Duodenal mucosa (tissue), 2 donors: ENCODE measurements around the gene PGGT1B.

Source experiments
- H3K27ac ChIP-seq: one replicate; pipeline ENCODE4 v1.7.0; 2013; ENCODE audit warnings: low read depth, low read length
- H3K27me3 ChIP-seq, 2 donors: one replicate each; pipeline ENCODE4 v1.7.0; 2013; ENCODE audit warnings: low read length in 2 of 2, control low read depth in 1 of 2; ENCODE audit not compliant: insufficient read depth in 2 of 2, control insufficient read depth in 1 of 2
- H3K36me3 ChIP-seq, 2 donors: one replicate each; pipeline ENCODE4 v1.7.0; 2013; ENCODE audit warnings: low read length in 2 of 2, control low read depth in 1 of 2; ENCODE audit not compliant: insufficient read depth in 2 of 2, control insufficient read depth in 1 of 2
- H3K4me1 ChIP-seq, 2 donors: one replicate each; pipeline ENCODE4 v1.7.0; 2013; ENCODE audit warnings: low read length in 2 of 2, control low read depth in 1 of 2; ENCODE audit not compliant: insufficient read depth in 2 of 2, control insufficient read depth in 1 of 2
- H3K4me3 ChIP-seq, 2 donors: one replicate each; pipeline ENCODE4 v1.7.0; 2013; ENCODE audit warnings: low read length in 2 of 2, low read depth in 1 of 2
- H3K9ac ChIP-seq, 2 donors: one replicate each; pipeline ENCODE4 v1.7.0; 2013; ENCODE audit warnings: low read length in 2 of 2, low read depth in 1 of 2
- H3K9me3 ChIP-seq, 2 donors: one replicate each; pipeline ENCODE4 v1.7.0; 2013; ENCODE audit warnings: low read length in 2 of 2, control low read depth in 1 of 2; ENCODE audit not compliant: control insufficient read depth in 1 of 2

Gene PGGT1B

GRCh38 chr5:115291397-115291796 is 28.7 kb upstream of the PGGT1B start:
- Histone ChIP-seq H3K36me3 (no peaks in the 10 kb centered on the region), H3K27me3 (no peaks in the 10 kb centered on the region), H3K9ac (no peak overlapping the region), H3K4me1 (peaks cover 8 to 18% of the 10 kb centered on the region in 2 donors), H3K9me3 (no peaks in the 10 kb centered on the region), H3K4me3 (no peak overlapping the region), H3K27ac (no peak overlapping the region)

- H3K9ac ChIP-seq = no peak overlapping the region
- H3K27ac ChIP-seq = no peak overlapping the region
- H3K36me3 ChIP-seq = no peaks in the 10 kb centered on the region
- no peak overlapping the region for H3K4me3 ChIP-seq
- no peaks in the 10 kb centered on the region for H3K9me3 ChIP-seq
- no peaks in the 10 kb centered on the region for H3K27me3 ChIP-seq
- peaks cover 0 to 5% of the 10 kb centered on the region in 2 donors for H3K4me1 ChIP-seq
Measured at GRCh38 chr5:115289104-115289503, 26.4 kb upstream of the PGGT1B start.

- Histone ChIP-seq H3K9me3 (no peaks in the 10 kb centered on the region), H3K27me3 (no peaks in the 10 kb centered on the region), H3K4me3 (no peak overlapping the region), H3K36me3 (no peaks in the 10 kb centered on the region), H3K4me1 (no peaks in the 10 kb centered on the region), H3K9ac (no peak overlapping the region), H3K27ac (no peak overlapping the region)
Measured at GRCh38 chr5:115284021-115284420, 21.3 kb upstream of the PGGT1B start.

- no peaks in the 10 kb centered on the region for H3K36me3 ChIP-seq
- H3K4me3 ChIP-seq = no peak overlapping the region
- H3K9me3 ChIP-seq = no peaks in the 10 kb centered on the region
- H3K4me1 ChIP-seq = no peaks in the 10 kb centered on the region
- H3K27ac ChIP-seq = no peak overlapping the region
- H3K27me3 ChIP-seq = no peaks in the 10 kb centered on the region
- H3K9ac ChIP-seq = no peak overlapping the region
Measured at GRCh38 chr5:115282131-115282530, 19.5 kb upstream of the PGGT1B start.

- no peak overlapping the region for H3K9ac ChIP-seq
- no peaks in the 10 kb centered on the region for H3K4me1 ChIP-seq
- peaks cover 5 to 14% of the 10 kb centered on the region in 2 donors for H3K36me3 ChIP-seq
- no peak overlapping the region for H3K27ac ChIP-seq
- no peaks in the 10 kb centered on the region for H3K27me3 ChIP-seq
- H3K9me3 ChIP-seq = no peaks in the 10 kb centered on the region
- no peak overlapping the region for H3K4me3 ChIP-seq
Measured at GRCh38 chr5:115274584-115274983, 11.9 kb upstream of the PGGT1B start.

- H3K9me3 ChIP-seq = no peaks in the 10 kb centered on the region
- H3K9ac ChIP-seq = no peak overlapping the region
- H3K4me1 ChIP-seq = no peaks in the 10 kb centered on the region
- H3K4me3 ChIP-seq = no peak overlapping the region
- H3K27ac ChIP-seq = no peak overlapping the region
- H3K27me3 ChIP-seq = no peaks in the 10 kb centered on the region
- H3K36me3 ChIP-seq = peaks cover 5 to 14% of the 10 kb centered on the region in 2 donors
Measured at GRCh38 chr5:115272297-115272958, 9.8 kb upstream of the PGGT1B start.

GRCh38 chr5:115271295-115272050 is 8.8 kb upstream of the PGGT1B start:
- Histone ChIP-seq H3K4me1 (no peaks in the 10 kb centered on the region), H3K9ac (no peak overlapping the region), H3K36me3 (peaks cover 5 to 14% of the 10 kb centered on the region in 2 donors), H3K27ac (no peak overlapping the region), H3K27me3 (no peaks in the 10 kb centered on the region), H3K9me3 (no peaks in the 10 kb centered on the region), H3K4me3 (no peak overlapping the region)

- H3K9me3 ChIP-seq = no peaks in the 10 kb centered on the region
- H3K4me3 ChIP-seq = no peak overlapping the region
- H3K9ac ChIP-seq = no peak overlapping the region
- H3K36me3 ChIP-seq = peaks cover 0 to 10% of the 10 kb centered on the region in 2 donors
- peaks cover 0 to 5% of the 10 kb centered on the region in 2 donors for H3K4me1 ChIP-seq
- H3K27me3 ChIP-seq = no peaks in the 10 kb centered on the region
- no peak overlapping the region for H3K27ac ChIP-seq
Measured at GRCh38 chr5:115267617-115268016, 4.9 kb upstream of the PGGT1B start.

GRCh38 chr5:115265220-115265619 is 2.5 kb upstream of the PGGT1B start:
- Histone ChIP-seq H3K9ac (no peak overlapping the region), H3K27me3 (no peaks in the 10 kb centered on the region), H3K9me3 (no peaks in the 10 kb centered on the region), H3K27ac (no peak overlapping the region), H3K4me1 (peaks cover 11 to 23% of the 10 kb centered on the region in 2 donors), H3K36me3 (peaks cover 0 to 4% of the 10 kb centered on the region in 2 donors), H3K4me3 (no peak overlapping the region)

- Histone ChIP-seq H3K27ac (no peak overlapping the region), H3K9ac (no peak overlapping the region), H3K27me3 (no peaks in the 10 kb centered on the region), H3K9me3 (no peaks in the 10 kb centered on the region), H3K36me3 (peaks cover 0 to 4% of the 10 kb centered on the region in 2 donors), H3K4me3 (no peak overlapping the region), H3K4me1 (peaks cover 11 to 26% of the 10 kb centered on the region in 2 donors)
Measured at GRCh38 chr5:115264786-115265185, 2.1 kb upstream of the PGGT1B start.
